ENCODE data around the gene URB2.

URB2 gene

GRCh38 chr1:229650045-229650444 lies 24.0 kb downstream of the URB2 start:
- no peak for DNase-seq

- DNase-seq, result no peak
These were observed 25.5 kb downstream of the URB2 start for GRCh38 chr1:229651546-229651945.

- DNase-seq, result no peak
These were observed 27.4 kb downstream of the URB2 start for GRCh38 chr1:229653420-229653819.

GRCh38 chr1:229655781-229656180 lies 29.7 kb downstream of the URB2 start:
- DNase-seq, result no peak

GRCh38 chr1:229657993-229658755 lies 32.1 kb downstream of the URB2 start:
- DNase-seq, result no peak

GRCh38 chr1:229661022-229661877 lies 35.2 kb downstream of the URB2 start:
- DNase-seq, result peak; percentile 27

GRCh38 chr1:229661897-229662296 lies 35.9 kb downstream of the URB2 start:
- DNase-seq, result no peak

- DNase-seq, result no peak
These were observed 38.2 kb downstream of the URB2 start for GRCh38 chr1:229664133-229664689.

GRCh38 chr1:229665912-229666558 lies 40.0 kb downstream of the URB2 start:
- DNase-seq, result no peak

- no peak for DNase-seq
These were observed 40.5 kb downstream of the URB2 start for GRCh38 chr1:229666585-229666984.

GRCh38 chr1:229669333-229669732 lies 43.3 kb downstream of the URB2 start:
- no peak for DNase-seq

GRCh38 chr1:229671310-229671709 lies 45.3 kb downstream of the URB2 start:
- DNase-seq, result no peak

GRCh38 chr1:229672246-229672645 lies 46.2 kb downstream of the URB2 start:
- no peak for DNase-seq

GRCh38 chr1:229674042-229674441 lies 48.0 kb downstream of the URB2 start:
- DNase-seq, result no peak

GRCh38 chr1:229675396-229675795 lies 49.3 kb downstream of the URB2 start:
- no peak for DNase-seq

GRCh38 chr1:229685149-229685548 lies 59.1 kb downstream of the URB2 start:
- DNase-seq, result no peak

GRCh38 chr1:229689273-229689672 lies 63.2 kb downstream of the URB2 start:
- no peak for DNase-seq

- DNase-seq, result no peak
These were observed 63.9 kb downstream of the URB2 start for GRCh38 chr1:229689904-229690303.

GRCh38 chr1:229690662-229691061 lies 64.6 kb downstream of the URB2 start:
- DNase-seq, result no peak

GRCh38 chr1:229691362-229691761 lies 65.3 kb downstream of the URB2 start:
- no peak for DNase-seq

- no peak for DNase-seq
These were observed 67.3 kb downstream of the URB2 start for GRCh38 chr1:229693129-229693900.

- DNase-seq, result no peak
These were observed 68.1 kb downstream of the URB2 start for GRCh38 chr1:229694053-229694693.

All from DMS79 (cell line).